HG03520 (cell line): Measurements from ENCODE around the gene R3HDML.
"Not testable (repeated sequence)": the region's sequence is repeated elsewhere in the genome, so short reads cannot be mapped to it uniquely, and the experiment has no call there.

Experiments used
- ATAC-seq: cut with Tn5 transposase; IDR thresholded peaks from one replicate; pipeline ENCODE4 v1.9.1; 2021; ENCODE audit warnings: mild to moderate bottlenecking, moderate library complexity; ENCODE audit not compliant: unreplicated experiment

R3HDML gene

GRCh38 chr20:44327748-44328147, 9.1 kb upstream of the R3HDML start:
- not testable (repeated sequence) for ATAC-seq

GRCh38 chr20:44328428-44328827, 8.4 kb upstream of the R3HDML start:
- no peak for ATAC-seq

- ATAC-seq, result no peak
Observed at GRCh38 chr20:44331201-44331600, 5.6 kb upstream of the R3HDML start.

GRCh38 chr20:44334306-44334705, 2.5 kb upstream of the R3HDML start:
- ATAC-seq, result no peak

GRCh38 chr20:44334709-44335108, 2.1 kb upstream of the R3HDML start:
- no peak for ATAC-seq

- no peak for ATAC-seq
Observed at GRCh38 chr20:44335675-44336074, 1.2 kb upstream of the R3HDML start.

GRCh38 chr20:44336086-44336485, 757 bp upstream of the R3HDML start:
- no peak for ATAC-seq

- no peak for ATAC-seq
Observed at GRCh38 chr20:44342248-44342647, 5.4 kb downstream of the R3HDML start.

- ATAC-seq, result no peak
Observed at GRCh38 chr20:44343162-44343675, 6.4 kb downstream of the R3HDML start.

- ATAC-seq, result no peak
Observed at GRCh38 chr20:44344723-44345122, 7.9 kb downstream of the R3HDML start.

GRCh38 chr20:44345147-44345546, 8.3 kb downstream of the R3HDML start:
- ATAC-seq, result no peak

GRCh38 chr20:44345941-44346340, 9.1 kb downstream of the R3HDML start:
- not testable (repeated sequence) for ATAC-seq

- no peak for ATAC-seq
Observed at GRCh38 chr20:44348168-44348659, 11.4 kb downstream of the R3HDML start.

- ATAC-seq, result no peak
Observed at GRCh38 chr20:44349349-44349748, 12.5 kb downstream of the R3HDML start.

GRCh38 chr20:44350567-44350966, 13.7 kb downstream of the R3HDML start:
- no peak for ATAC-seq

GRCh38 chr20:44354979-44355497, 18.2 kb downstream of the R3HDML start:
- ATAC-seq, result no peak

GRCh38 chr20:44355498-44356352, 18.9 kb downstream of the R3HDML start, which contains the start of gene HNF4A:
Gene HNF4A (plus strand): TSS chr20:44355699. CDS start chr20:44355805, 106 bp downstream.
- no peak for ATAC-seq

- ATAC-seq, result no peak
Observed at GRCh38 chr20:44356353-44356723, 19.5 kb downstream of the R3HDML start.

GRCh38 chr20:44357020-44357419, 20.2 kb downstream of the R3HDML start:
- no peak for ATAC-seq

- no peak for ATAC-seq
Observed at GRCh38 chr20:44357555-44358125, 20.8 kb downstream of the R3HDML start.

GRCh38 chr20:44358776-44359175, 21.9 kb downstream of the R3HDML start:
- ATAC-seq, result no peak

- ATAC-seq, result no peak
Observed at GRCh38 chr20:44360221-44360620, 23.4 kb downstream of the R3HDML start.
